Measurements from ENCODE around the gene CWC15. TPM values are rescaled to one million over a fixed set of nuclear protein-coding genes. Genes with fewer than 3 reads are reported as not detected.

Gene CWC15
- total RNA-seq, result 29.9 and 30.2 TPM in 2 replicates

DNA sequence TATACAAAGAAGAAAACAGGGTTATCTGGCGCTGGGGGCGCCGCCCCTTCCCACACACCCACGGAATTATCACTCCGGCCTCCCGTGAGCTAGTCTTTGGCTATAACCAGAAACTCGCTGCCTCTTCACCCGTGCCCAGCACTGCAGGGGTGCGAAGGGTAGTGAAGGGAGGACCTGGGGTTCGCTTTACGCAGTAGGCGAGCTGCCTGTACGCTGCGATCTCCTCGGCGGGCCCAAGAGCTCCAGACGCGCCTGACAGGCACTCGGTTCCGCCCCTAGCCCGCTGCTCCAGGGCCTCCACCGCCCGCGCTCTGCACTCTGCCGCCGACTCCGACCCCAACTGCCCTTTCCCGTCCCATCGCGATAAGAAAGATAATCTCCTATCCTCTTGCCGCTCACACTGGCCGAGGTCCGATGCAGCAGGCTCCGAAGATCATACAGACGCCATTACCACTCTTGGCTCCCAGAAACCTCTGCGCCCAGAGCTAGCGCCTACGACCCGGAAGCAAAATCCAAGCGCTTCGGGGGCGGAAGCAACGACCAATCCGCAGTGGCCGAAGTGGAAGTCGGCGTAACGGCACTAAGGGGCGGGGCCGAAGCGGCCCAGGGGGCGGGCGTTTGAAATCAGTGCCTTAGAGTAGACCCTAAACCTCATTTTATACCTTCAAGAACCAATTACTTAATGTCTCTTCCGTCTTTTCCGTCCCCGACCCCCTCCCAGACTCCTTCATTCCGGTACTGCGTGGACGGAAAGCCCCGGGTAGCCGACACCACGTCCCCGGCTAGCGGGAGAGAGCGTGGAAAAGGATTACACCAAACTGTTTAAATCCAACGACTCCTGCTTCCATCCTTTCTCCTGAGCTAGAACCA is at the start of gene CWC15, which contains the start of gene KDM4D:
CWC15 (minus strand) TSS at position 458 of the 870 bp plus-strand sequence. CDS start 1,371 bp downstream, outside the sequence.
KDM4D (plus strand) TSS at position 611 of the 870 bp plus-strand sequence. CDS start 23,664 bp downstream, outside the sequence.

Other genes starting within 250 kb of the CWC15 start
- 145 and 237 TPM in 2 replicates for gene AMOTL1, start 205.2 kb downstream of the CWC15 start, total RNA-seq
- 0.39 and 0.65 TPM in 2 replicates for gene KDM4D, start 153 bp upstream of the CWC15 start, total RNA-seq
- gene KDM4E, start 51.7 kb upstream of the CWC15 start, total RNA-seq, result not detected in 2 replicates
- not detected in 2 replicates for gene KDM4F, start 75.9 kb upstream of the CWC15 start, total RNA-seq
- gene SRSF8, start 93.4 kb upstream of the CWC15 start, total RNA-seq, result 31.4 and 37.0 TPM in 2 replicates
- 91.9 and 158 TPM in 2 replicates for gene ENDOD1, start 116.3 kb upstream of the CWC15 start, total RNA-seq